Middle frontal gyrus (tissue), 1 donor: Measurements from ENCODE around the gene CSRP3.

Experiments
- DNase-seq: peaks from one replicate; pipeline ENCODE4 v3.0.0-alpha.2; 2015; ENCODE audit warnings: low spot score; ENCODE audit errors: extremely low spot score

The CSRP3 gene

GRCh38 chr11:19201737-19202605, at the start of gene CSRP3:
Gene CSRP3, minus strand, starts transcription at chr11:19201983. Its CDS starts 9,535 bp downstream, at chr11:19192448.
- DNase-seq = no peak

- DNase-seq = no peak
Measured at GRCh38 chr11:19251577-19251976, 49.8 kb upstream of the CSRP3 start.

DNA sequence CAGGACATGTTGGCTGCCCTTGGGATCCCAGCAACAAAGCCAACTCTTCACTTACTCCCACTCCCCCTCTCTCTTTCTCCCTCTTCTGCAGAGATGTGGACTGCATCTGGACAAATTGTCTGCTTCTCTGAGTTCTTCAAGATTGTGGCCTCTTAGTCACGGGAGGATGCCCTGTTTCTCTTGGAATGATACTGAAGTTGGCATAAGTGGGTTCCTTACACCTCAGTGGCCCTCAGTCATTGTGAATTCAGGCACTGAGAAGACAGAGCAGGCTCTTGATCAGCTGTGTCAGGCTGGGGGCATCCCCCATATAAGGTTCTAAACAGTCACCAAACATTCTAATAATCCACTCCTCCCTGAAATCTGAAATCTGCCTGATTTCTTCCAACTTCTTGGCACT, 45.0 kb upstream of the CSRP3 start:
- no peak for DNase-seq

DNA sequence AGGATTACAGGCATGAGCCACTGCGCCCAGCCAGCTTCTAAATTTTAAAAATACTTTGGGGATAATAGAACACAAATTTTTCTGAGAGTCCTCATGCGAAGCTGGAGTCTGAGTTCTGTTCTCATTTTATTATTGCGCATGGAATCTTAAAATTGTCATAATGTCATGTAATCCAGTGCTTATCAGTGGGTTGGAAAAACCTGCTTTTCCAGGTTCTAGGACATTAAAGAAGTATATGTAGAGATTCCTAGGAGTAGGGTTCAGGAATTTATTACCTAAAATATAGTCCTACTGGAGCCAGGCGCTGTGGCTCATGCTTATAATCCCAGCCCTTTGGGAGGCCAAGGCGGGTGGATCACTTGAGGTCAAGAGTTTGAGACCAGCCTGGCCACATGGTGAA, 43.6 kb upstream of the CSRP3 start:
- no peak for DNase-seq

DNA sequence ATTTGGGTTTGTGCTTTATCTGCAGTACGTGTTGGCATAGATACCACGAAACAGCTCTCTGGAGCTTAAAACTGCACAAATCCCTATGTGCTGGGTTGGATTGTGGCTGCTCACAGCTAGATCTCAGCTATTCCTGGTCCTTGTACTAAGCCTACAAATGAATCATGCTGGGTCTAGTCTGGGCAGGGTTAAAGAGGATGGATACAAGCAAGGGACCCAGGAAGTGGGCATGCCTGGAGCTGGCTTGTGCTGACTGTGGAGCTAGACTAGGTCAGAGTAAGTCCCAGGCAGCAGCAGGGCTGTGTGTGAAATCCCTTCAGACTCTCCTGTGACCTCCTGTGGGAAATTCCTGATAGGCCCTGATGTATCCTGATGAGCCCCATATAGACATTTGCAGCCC, 42.8 kb upstream of the CSRP3 start:
- no peak for DNase-seq

DNA sequence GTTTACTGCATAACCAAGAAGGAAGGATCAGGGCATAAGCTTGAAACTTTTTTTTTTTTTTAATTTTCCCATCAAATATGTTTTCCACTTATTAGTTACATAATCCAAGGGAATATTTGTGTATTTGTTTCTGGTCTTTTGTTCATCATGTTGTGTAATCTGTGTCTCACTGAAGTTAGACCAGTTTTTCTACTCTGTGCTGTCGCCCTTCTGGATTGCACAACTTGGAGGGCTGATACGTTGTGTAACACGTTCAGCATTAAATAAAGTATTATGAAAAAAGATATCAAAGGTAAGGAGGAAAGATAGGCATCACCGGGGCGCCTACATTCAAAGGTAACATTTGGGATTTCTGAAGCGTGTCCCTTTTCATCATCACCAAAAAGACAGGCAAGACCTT, 42.3 kb upstream of the CSRP3 start:
- no peak for DNase-seq

DNA sequence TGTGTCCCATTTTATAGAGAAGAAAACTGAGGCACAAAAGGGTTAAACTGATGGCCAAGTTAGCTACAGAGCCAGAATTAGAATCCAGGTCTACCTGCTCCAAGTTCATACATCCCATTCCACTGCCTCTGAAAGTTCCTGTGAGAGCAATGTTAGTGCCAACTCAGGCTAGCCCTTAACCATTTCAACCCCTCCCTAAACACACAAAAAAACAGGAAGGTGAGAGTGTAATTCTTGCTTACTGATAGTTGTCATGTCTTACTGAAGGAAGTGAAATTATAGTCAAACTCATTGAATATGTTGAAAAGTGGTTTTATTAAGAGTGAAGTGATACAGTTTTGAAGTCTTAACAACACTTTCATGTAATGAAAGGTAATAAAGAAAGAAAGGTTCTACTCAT, 41.8 kb upstream of the CSRP3 start:
- no peak for DNase-seq

DNA sequence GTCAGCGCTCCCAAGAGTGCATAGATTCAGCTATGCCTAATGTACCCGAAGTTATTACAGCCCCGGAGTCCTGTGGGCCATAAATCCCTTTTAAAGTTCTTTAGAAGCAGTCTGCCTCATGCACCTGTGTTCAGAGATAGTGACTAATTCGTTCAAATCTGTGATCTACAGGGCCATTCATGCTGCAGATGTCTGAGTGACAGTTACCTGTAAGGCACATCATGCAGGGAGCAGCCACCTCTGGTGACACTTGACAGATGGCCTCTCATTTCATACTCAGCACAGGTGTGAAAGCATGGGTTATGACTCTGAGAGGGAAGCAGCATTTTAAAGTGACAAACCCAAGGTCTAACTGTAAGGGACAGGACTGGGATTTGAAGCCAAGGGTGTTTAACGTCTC, 41.4 kb upstream of the CSRP3 start:
- DNase-seq = no peak

DNA sequence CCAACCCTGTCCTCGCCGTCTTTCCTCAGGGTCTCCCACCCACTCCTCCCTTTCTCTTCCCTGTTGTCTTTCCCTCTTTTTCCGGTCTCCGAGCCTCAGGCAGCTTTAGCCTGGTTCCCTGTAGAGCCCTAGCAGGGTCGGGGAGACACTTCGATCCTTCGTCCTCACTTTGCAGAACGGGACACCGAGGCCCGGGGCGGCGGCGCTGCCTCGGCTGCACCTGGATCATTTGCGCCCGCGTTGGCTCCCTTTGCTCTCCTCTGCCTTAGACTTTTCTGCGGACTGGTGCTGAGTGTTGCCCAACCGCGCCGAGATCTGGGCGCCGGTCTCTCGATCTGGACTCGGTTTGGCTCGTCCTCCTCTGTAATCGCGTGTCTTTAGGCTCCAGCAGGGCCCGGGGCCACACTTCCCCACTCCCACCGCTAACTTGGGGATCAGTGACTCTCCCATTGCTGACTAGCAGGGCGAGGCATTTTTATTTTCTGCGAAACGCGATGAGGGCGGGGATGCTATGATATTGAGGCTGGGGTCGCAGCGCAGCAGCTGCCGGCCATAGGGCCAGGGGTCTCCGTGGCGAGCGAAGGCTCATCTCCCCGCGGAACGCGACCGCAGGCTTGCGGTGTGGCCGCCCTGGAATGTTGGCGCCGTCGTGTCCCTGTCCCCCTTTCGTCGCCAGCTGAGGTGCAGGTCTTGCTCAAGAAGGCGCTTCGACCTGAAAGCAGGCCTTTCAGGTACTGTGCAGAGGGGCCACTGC, 40.6 kb upstream of the CSRP3 start:
- DNase-seq = no peak

GRCh38 chr11:19241260-19242178, 39.7 kb upstream of the CSRP3 start:
- no peak for DNase-seq

DNA sequence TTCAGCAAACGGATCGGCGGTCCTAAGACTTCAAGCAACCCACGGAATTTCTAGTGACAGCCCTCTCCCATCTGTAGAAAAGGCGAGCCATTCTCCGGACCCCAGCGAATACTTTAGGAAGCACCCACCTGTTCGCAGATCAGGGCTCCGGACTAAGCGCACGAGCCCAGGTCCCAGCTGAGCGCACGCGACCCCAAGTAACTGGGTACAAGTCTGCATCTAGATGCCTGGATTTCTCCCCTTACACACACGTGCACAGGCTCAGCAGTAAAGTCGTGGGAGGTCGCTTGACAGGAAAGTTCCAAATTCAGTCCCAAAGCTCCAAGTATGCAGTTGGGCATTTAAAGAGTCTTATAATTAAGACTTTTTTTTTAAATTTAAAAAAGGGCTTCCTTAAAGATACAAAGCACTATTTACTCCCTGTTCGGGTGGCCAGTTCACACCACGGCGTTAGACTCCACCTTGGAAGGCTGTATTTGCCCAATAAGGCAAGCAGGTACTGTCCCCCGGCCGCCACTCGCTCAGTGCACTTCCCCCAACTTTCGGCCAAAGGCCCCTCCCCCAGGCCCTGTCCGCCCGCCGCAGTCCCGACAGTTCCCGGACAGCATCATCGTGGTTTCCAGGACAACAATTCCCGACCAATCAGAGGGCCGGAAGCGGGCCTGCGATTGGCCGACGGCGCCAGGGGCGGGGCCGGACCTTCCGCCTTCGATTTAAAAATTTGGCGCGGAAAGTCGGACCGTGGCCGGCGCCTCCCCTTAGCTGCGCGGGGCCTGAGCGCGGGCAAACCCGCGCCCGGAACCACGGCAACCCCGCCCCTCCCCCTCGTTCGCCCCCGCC, 38.9 kb upstream of the CSRP3 start, which contains the start of gene E2F8:
Gene E2F8, minus strand, starts transcription at position 526 of the 840 bp plus-strand sequence. CDS start 824 bp downstream, outside the sequence.
- DNase-seq = peak; percentile 76

DNA sequence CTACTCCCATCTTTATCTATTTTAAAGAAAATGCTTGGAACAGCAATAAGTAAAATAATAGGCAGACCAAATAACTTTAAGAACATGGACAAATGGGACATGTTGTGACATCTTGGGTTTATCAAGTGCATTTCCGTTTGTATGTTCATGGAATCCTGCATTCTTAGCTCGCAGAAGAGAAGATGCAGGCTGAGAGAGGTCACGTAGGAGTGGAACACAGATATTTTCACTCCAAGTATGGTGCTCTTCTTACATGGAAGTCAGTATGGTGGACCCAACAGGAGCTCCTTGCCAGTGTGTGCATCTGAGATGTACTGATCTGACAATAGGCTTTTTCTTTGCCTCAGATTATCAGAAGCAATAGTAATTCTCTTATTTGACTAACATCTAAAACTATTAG, 37.3 kb upstream of the CSRP3 start:
- DNase-seq = no peak

DNA sequence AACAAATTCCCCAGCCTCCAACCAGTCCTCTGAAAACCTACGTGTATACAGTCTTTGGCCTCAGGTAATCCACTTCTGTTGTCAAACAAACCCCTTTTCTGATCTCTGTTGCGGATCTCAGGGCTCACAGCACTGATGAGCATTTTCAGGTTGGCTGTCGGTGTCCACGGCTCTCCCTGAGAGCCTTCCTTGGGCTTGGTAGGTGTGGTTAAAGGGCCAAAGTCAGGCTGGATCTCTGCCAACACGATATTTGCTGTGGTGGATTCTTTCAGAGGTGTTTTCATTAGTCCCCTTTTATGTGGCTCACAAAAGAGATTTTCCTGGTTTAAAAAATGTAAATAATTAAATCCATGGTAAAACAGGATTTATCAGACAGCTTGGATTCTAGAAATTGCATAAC, 36.0 kb upstream of the CSRP3 start:
- DNase-seq = no peak

GRCh38 chr11:19237381-19237780, 35.6 kb upstream of the CSRP3 start:
- DNase-seq = no peak

GRCh38 chr11:19234231-19234817, 32.5 kb upstream of the CSRP3 start:
- DNase-seq = no peak

DNA sequence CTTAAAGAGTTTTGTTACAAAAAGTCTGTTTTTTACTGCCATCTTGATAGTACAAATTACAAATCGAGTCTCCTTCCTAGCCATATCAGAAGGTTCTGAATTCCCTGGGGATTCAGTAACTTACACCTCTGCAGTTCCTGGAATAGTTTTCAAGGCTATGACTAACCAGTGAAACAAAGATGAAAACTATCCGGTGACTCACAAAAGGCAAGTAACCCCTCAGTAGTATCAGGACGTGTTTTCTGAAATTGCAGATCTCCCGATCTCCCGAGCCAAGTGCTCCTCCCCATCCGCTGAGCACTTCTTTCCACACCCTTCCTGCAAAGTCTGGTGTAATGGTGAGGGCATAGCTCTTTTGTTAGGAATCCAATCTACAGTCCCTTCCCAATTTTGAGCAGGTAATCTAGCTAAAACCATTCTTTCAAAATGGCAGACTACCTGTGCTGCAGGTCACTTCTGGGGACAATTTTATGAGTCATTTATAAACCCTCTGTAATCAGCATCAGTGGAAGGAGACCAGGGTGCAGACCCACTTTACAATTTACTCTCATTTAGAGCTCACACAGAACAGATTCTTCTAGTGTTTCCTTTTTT, 31.2 kb upstream of the CSRP3 start:
- DNase-seq = no peak

DNA sequence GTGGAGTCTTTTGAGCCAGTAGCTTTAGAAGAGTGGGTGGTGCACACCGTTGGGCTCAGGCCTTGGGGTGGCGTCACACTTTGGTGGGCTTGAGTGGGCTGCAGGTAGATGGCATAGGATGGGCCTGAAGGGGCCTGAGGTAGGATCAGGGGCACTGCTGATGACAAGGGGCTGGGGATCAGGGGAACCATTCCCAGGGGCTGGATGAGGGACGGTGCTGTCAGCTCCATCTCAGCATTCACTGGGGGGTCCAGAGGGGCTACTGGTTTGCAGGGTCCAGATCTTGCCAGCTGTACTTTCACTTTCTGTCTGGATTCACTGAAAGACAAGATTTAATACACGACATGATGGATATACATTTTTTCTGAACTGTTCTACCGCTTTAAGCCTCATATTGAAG, 27.9 kb upstream of the CSRP3 start:
- no peak for DNase-seq

- DNase-seq = no peak
Measured at GRCh38 chr11:19228968-19229367, 27.2 kb upstream of the CSRP3 start.

DNA sequence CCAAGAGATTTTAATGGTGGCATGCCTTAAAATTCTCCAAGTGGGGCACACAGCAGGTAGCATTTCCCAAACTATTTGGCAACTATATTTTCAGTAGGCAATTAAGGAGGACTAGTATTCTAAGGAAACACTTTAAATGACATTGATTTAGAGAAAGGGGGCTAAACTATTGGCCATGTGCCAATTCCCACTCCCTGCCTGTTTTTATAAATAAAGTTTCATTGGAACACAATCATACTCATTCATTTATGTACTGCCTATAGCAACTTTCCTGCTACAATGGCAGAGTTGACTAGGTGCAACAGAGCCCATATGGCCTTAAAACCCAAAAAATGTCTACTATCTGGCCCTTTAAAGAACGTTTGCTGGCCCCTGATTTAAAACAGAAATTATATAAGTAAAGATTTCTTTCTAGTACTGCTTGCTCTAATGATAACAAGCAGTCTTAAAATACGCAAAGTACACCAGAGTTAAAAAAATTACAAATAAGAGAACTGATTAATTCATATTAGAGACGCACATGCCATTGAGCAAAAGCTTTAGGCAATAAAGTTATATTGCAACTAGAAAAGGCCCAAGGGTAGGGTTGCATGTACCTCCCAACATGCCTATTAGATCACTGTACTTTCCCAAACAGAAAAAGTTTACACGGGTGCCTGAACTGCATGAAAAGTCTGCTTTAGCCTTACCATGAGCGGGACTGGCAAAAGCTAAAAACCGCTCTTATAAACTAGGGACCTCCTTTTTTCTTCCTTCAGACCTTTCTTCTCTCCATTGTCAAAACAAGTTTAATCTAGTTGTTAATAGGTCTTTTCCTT, 24.8 kb upstream of the CSRP3 start:
- no peak for DNase-seq
